ENCODE results near the gene RPS16.
A peak's percentile ranks its signal among the peaks of the same experiment; 100 is the strongest.

Gene RPS16

DNA sequence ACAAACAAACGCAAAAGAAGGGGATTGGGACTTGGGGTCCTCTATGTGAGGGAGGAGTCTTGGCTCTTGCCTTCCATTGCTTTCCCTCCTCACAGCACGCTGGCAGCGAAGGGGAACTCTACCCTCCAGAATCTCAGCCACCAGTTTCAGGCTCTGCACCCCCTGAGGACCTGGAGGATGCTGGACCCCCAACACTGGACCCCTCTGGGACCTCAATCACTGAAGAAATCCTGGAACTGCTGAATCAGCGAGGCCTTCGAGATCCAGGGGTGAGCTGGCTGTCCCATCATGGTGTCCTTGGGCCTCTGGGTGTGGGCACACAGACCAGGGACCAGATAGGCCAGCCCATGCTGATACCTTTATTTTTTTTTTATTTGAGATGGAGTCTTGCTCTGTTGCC, 13.7 kb downstream of the RPS16 start:
- no peak for DNase-seq (ENCODE audit: low read depth)

DNA sequence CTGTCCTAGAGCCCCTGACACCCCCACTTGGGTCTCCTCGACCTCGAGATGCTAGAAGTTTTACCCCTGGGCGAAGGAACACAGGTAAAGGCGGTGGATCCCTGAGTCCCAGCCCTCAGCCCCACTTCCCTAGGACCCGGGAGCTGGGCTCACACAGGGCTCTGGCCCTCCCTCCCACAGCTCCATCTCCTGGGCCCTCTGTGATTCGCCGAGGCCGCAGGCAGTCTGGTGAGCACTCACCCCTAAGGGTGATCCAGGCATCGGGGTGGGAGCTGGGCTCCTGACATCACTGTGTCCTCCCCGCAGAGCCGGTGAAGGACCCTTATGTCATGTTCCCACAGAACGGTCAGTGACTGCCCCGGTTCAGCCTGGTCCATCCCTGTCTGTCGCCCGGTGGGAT, 15.0 kb downstream of the RPS16 start:
- no peak for DNase-seq (ENCODE audit: low read depth)

- no peak for DNase-seq (ENCODE audit: low read depth)
These were observed 16.7 kb downstream of the RPS16 start for GRCh38 chr19:39419003-39419402.

GRCh38 chr19:39417463-39418181, 18.1 kb downstream of the RPS16 start:
- DNase-seq (ENCODE audit: low read depth) = no peak

GRCh38 chr19:39416152-39417120, 19.3 kb downstream of the RPS16 start:
- DNase-seq (ENCODE audit: low read depth) = no peak

DNA sequence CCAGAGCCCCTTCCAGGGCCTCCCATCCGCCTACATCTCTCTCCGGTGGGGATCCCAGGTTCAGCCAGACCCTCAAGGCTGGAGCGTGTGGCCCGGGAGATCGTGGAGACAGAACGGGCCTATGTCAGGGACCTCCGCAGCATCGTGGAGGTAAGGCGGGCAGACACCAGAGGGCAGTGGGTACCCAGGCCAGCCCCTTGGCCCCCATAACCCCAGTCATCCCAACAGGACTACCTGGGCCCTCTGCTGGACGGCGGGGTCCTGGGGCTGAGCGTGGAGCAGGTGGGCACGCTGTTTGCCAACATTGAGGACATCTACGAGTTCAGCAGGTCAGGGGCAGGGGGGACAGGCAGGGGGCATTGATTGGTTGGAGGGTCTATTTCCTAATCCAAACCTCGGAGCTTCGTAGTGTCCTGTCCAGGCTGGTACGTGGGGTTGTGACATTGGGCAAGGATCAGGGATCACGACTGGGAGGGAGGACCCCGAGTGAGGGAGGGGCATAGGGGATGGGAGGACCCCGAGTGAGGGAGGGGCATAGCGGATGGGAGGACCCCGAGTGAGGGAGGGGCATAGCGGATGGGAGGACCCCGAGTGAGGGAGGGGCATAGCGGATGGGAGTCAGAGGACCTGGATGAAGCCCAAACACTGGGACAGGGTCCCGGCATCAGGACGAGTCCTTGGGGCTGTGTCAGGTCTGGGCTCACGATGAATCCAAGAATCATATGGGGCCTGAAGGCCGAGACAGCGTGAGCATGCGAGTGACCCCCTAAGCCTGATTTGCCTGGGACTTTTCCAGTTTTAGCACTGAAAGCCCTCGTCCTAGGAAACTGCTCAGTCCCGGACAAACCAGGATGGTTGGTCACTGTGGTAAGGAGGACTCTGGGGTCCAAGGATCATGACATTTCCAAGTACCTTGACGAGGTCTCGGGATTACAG, 20.4 kb downstream of the RPS16 start:
- no peak for DNase-seq (ENCODE audit: low read depth)

- no peak for DNase-seq (ENCODE audit: low read depth)
These were observed 21.7 kb downstream of the RPS16 start for GRCh38 chr19:39413911-39414608.

DNA sequence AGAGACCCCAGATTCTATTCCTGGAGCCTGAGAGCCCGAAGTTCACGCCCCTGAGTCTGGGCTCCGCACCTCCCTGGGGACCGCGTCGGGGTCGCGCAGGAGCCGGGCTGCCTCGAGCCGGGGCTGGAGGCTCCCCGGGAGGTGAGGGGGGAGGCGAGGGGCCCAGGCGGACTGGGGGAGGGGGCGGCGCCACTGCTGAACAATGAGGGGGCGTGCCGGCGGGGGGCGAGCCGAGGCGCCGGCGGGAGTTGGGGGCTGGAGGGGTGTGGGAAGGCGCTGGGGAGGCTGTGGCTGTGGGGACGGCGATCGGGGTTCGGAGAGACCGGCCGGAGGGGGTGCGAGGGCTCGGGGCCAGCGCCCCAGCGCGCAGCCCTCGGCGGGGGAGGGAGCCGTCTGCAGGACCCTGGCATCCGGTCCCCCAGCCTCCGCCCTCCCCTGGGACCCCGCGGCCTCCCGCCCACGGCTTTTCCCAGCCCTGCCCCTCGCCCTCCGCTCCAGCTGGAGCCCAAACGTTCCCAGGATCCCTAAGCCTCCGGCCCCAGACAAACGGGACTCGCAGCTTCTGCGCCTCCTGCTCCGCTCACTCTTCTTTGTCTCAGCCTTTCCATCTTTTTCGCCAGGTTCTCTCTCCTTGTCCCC, 22.4 kb downstream of the RPS16 start:
- DNase-seq (ENCODE audit: low read depth) = peak; percentile 73

GRCh38 chr19:39412867-39413271, 22.9 kb downstream of the RPS16 start:
- no peak for DNase-seq (ENCODE audit: low read depth)

- peak; percentile 100 for DNase-seq (ENCODE audit: low read depth)
These were observed 23.5 kb downstream of the RPS16 start, which contains the start of gene PLEKHG2 for GRCh38 chr19:39412100-39412866. TSS of gene PLEKHG2 (plus strand) at chr19:39412669. CDS start at chr19:39414087, 1,418 bp downstream.

DNA sequence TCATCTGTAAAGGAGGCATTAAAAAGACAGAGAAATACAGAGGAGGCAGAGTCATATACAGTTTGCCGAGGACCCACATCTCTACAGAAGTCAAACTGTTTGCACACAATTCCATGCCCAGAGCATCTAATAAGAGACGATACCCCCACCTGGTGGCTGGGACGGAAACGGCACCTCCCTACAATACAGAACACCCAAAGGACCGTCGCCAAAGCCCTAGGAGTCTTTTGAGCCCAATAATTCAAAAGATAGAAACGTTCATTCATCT, 24.0 kb downstream of the RPS16 start:
- DNase-seq (ENCODE audit: low read depth) = peak; percentile 93

- DNase-seq (ENCODE audit: low read depth) = peak; percentile 88
These were observed 24.5 kb downstream of the RPS16 start for GRCh38 chr19:39411081-39411831.

DNA sequence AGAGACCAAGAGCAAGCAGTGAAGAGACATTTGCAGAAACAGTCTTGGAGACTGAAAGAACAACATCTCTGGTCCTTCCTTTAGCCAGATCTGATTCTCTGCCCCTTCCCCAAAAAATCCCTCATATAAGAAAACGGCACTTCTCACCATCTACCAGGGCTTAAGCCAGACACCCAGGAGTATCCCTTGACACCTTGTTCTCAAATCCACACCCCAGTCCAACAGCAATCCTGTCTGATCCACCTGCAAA, 25.0 kb downstream of the RPS16 start:
- DNase-seq (ENCODE audit: low read depth) = no peak

- no peak for DNase-seq (ENCODE audit: low read depth)
These were observed 25.5 kb downstream of the RPS16 start for GRCh38 chr19:39410017-39410830.

DNA sequence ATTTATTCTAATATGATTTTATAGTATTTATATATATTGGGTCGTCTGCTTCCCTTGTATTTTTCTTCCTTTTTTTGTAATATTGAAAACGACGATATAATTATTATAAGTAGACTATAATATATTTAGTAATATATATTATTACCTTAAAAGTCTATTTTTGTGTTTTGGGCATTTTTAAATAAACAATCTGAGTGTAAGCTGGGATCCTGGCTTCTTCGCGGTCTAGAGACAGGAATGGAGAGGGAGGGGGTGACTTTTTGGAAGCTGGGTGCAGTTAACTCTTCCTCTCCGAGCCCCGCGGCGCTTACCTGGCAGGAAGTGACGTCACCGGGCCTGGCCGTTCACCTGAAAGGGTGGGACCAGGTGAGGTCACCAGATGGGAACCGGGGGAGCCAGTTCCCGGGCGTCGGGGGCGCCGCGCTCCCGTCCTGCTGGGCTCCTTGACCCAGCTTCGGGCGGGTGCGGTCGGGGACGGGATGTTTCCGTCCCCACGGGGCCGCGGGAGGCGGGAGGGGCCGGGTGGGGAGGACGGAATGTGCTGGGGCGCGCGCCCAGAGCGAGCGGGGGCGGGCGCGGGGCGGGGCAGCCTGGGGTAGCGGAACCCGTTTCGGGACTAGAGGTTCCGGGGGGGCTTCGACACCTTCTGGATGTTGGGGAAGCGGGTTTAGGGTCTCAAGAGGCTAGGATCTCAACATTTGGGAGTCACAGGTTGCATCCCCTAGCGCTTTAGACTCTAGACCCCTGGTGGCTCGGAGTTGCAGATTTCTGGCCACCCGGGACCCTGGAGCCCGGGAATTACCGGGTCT, 26.3 kb downstream of the RPS16 start:
- DNase-seq (ENCODE audit: low read depth) = peak; percentile 87

GRCh38 chr19:39408392-39409207, 27.1 kb downstream of the RPS16 start:
- peak; percentile 70 for DNase-seq (ENCODE audit: low read depth)
